Stimulated activated CD4-positive, alpha-beta T cell treated with anti-CD3 and anti-CD28 coated beads, Interleukin-15, amount 100 ng/mL, for 24 hours (primary cell): ENCODE results near the gene MT1E.
"Not testable (repeated sequence)": the region's sequence is repeated elsewhere in the genome, so short reads cannot be mapped to it uniquely, and the experiment has no call there.

Source experiments
- DNase-seq: peaks from one replicate; pipeline ENCODE4 v3.0.0-alpha.2; 2020

Gene MT1E

GRCh38 chr16:56674570-56674969 is 49.0 kb downstream of the MT1E start:
- not testable (repeated sequence) for DNase-seq

- DNase-seq: peak; percentile 64
Observed at GRCh38 chr16:56675685-56676210, 50.2 kb downstream of the MT1E start.
